HG02623 (cell line): ENCODE data around the gene PRSS1.

Experiments used
- ATAC-seq: cut with Tn5 transposase; IDR thresholded peaks from one replicate; pipeline ENCODE4 v1.9.1; 2021; ENCODE audit warnings: moderate library complexity; ENCODE audit not compliant: unreplicated experiment

PRSS1 gene

GRCh38 chr7:142792129-142792528, 42.9 kb downstream of the PRSS1 start:
- no peak for ATAC-seq

GRCh38 chr7:142792593-142792992, 43.3 kb downstream of the PRSS1 start:
- no peak for ATAC-seq

- ATAC-seq: no peak
These were observed 43.9 kb downstream of the PRSS1 start for GRCh38 chr7:142793156-142793555.

DNA sequence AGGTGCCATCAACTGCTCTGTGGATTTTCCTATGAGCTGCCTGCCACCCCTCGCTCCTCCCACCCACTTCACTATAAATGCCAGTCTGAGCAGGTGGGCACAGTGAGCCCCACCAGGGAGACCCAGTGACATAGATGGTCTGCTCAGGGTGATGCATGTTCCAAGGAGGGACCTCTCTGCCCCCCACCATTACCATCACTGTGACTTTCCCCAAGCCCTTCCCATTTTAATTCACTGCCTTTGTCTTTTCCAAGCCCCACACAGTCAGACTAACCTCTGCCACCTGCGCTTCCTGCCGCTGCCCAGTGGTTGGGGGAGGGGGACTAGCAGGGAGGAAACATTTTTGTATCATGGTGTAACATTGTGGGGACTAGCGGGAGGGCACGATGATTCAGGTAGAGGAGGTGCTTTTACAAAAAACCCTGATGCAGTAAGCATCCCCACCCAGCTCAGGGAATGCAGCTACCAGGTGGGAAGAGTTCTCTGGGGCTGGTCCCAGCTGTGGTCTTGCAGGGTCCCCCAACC, 46.1 kb downstream of the PRSS1 start:
- ATAC-seq: no peak

- no peak for ATAC-seq
These were observed 46.8 kb downstream of the PRSS1 start for GRCh38 chr7:142796001-142796500.

GRCh38 chr7:142796501-142797390, 47.5 kb downstream of the PRSS1 start:
- ATAC-seq: peak; percentile 36

GRCh38 chr7:142797391-142798377, 48.4 kb downstream of the PRSS1 start:
- ATAC-seq: peak; percentile 28

- no peak for ATAC-seq
These were observed 49.5 kb downstream of the PRSS1 start for GRCh38 chr7:142798451-142799436.

GRCh38 chr7:142799437-142799835, 50.2 kb downstream of the PRSS1 start:
- no peak for ATAC-seq

DNA sequence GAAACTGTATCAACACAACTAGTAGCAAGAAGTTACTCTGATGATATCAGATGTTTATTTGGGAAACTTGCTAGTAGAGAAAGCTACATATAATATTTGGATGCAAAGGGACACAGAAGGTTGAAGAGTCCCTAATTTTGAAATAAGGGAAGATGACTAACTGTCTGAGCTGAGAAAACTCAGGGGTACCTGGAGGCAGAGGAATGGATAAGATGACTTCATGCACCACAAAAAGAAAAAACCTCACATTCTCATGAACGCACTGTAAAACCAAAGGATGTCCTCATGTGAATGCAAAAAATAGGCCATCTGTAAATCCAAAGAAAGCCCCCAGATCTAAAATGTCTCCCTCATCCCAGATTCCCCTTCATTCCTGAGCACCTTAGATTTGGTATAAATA, 50.8 kb downstream of the PRSS1 start:
- no peak for ATAC-seq

DNA sequence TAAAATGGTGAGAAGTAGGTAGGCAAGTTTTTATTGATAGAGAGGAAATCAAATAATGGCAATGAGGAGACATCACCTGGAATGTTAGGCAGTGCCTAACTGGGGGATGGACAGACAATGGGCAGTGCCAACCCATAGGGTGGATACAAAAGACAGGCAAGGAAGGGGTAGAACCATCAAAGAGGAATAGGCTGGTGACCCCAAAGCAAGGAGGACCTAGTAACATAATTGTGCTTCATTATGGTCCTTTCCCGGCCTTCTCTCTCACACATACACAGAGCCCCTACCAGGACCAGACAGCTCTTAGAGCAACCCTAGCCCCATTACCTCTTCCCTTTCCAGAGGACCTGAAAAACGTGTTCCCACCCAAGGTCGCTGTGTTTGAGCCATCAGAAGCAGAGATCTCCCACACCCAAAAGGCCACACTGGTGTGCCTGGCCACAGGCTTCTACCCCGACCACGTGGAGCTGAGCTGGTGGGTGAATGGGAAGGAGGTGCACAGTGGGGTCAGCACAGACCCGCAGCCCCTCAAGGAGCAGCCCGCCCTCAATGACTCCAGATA, 51.5 kb downstream of the PRSS1 start:
- no peak for ATAC-seq

- ATAC-seq: no peak
These were observed 52.5 kb downstream of the PRSS1 start for GRCh38 chr7:142801601-142802295.

GRCh38 chr7:142802301-142802700, 53.0 kb downstream of the PRSS1 start:
- ATAC-seq: no peak
